Lower leg skin (tissue), 4 donors: Measurements from ENCODE around the gene CSNK1G2. TPM values are rescaled to one million over a fixed set of nuclear protein-coding genes. Genes with fewer than 3 reads are reported as not detected.

Experiments used
- DNase-seq, 2 donors: peaks; one replicate each; pipeline ENCODE4 v3.0.0-alpha.2; 2019; ENCODE audit warnings: low spot score in 2 of 2
- H3K4me3 ChIP-seq: fragments of 200-600 bp; sonication (generic); 2 replicates; pipeline ENCODE4 v1.5.1; 2017; ENCODE audit warnings: mild to moderate bottlenecking, low read depth; ENCODE audit not compliant: poor library complexity, severe bottlenecking
- CTCF ChIP-seq, 3 donors: fragments of 450-650 bp; IDR thresholded peaks; one replicate each; pipeline ENCODE4 v1.5.1; 2016; ENCODE audit warnings: antibody characterized with exemption in 3 of 3, mild to moderate bottlenecking in 3 of 3, moderate library complexity in 2 of 3
- POLR2A ChIP-seq, 2 donors: fragments of 450-650 bp; IDR thresholded peaks; one replicate each; pipeline ENCODE4 v1.6.1; 2016 to 2017; ENCODE audit warnings: antibody characterized with exemption in 2 of 2, mild to moderate bottlenecking in 1 of 2, moderate library complexity in 1 of 2
- WGBS, 2 donors: methylation state at CpG; one replicate each; pipeline ENCODE4 v1.1.5; 2018; 5-methylcytosine and 5-hydroxymethylcytosine counted together
- intact Hi-C: fragments of 100-400 bp; cut with DNase I; formaldehyde crosslinking; loops from one replicate; pipeline ENCODE4 v1.15.0; 2023; ENCODE audit warnings: low total_unique reads
- total RNA-seq, 4 donors: library from RNA; depleted of rRNA; stranded (reverse); fragments of >200 nt; gene quantifications; one replicate each; pipeline ENCODE4 v1.1.0, GENCODE V29; 2016

CSNK1G2 gene
- total RNA-seq, 4 donors from 2014 or later: 58.8 to 76.9 (median 63.1) TPM

GRCh38 chr19:1904860-1905109, 36.2 kb upstream of the CSNK1G2 start:
- TF ChIP-seq CTCF (IDR thresholded peaks at IDR 0.05) (no peak), POLR2A (IDR thresholded peaks at IDR 0.05) (no peak)
- DNase-seq: no peak
- H3K4me3 ChIP-seq: no peak overlapping the region
- WGBS, 2 donors: 28 to 33% methylated on average over 8 of the region's 8 CpGs
- intact Hi-C loops: no loop called here

GRCh38 chr19:1905110-1905862, 35.7 kb upstream of the CSNK1G2 start, which contains the start of the genes ADAT3 and SCAMP4:
ADAT3 (plus strand) TSS chr19:1905399; CDS start chr19:1912048, 6,649 bp downstream.
SCAMP4 (plus strand) TSS chr19:1905399; CDS start chr19:1915020, 9,621 bp downstream.
- peak; percentile 98 to 100 for DNase-seq
- WGBS, 2 donors: 0 to 1% methylated on average over 37 to 48 of the region's 92 CpGs
- intact Hi-C loops: no loop called here
- TF ChIP-seq CTCF (IDR thresholded peaks at IDR 0.05): no peak
- no peak for TF ChIP-seq POLR2A (IDR thresholded peaks at IDR 0.05)
- H3K4me3 ChIP-seq: peak within 1 kb of the TSS; percentile 56

GRCh38 chr19:1905863-1906375, 35.1 kb upstream of the CSNK1G2 start:
- TF ChIP-seq CTCF (IDR thresholded peaks at IDR 0.05) (no peak), POLR2A (IDR thresholded peaks at IDR 0.05) (no peak)
- 61 to 63% methylated on average over 15 of the region's 15 CpGs for WGBS, 2 donors

GRCh38 chr19:1906985-1907562, 33.9 kb upstream of the CSNK1G2 start:
- no peak overlapping the region for H3K4me3 ChIP-seq
- intact Hi-C loops: no loop called here

More at GRCh38 chr19:1905863-1906375, 35.1 kb upstream of the CSNK1G2 start:
- intact Hi-C loops: no loop called here
- DNase-seq: no peak
- H3K4me3 ChIP-seq: peak overlapping the region; percentile 56

GRCh38 chr19:1907563-1908363, 33.2 kb upstream of the CSNK1G2 start:
- no peak overlapping the region for H3K4me3 ChIP-seq
- no peak for DNase-seq
- intact Hi-C loops: no loop called here
- 58% methylated on average over 31 to 39 of the region's 43 CpGs for WGBS, 2 donors
- no peak for TF ChIP-seq CTCF (IDR thresholded peaks at IDR 0.05)
- no peak for TF ChIP-seq POLR2A (IDR thresholded peaks at IDR 0.05)

More at GRCh38 chr19:1906985-1907562, 33.9 kb upstream of the CSNK1G2 start:
- 77% methylated on average over 10 of the region's 10 CpGs for whole genome bisulfite sequencing, 2 donors
- DNase-seq: no peak
- TF ChIP-seq POLR2A (IDR thresholded peaks at IDR 0.05) (no peak), CTCF (IDR thresholded peaks at IDR 0.05) (no peak)
